HepG2 (cell line): ENCODE data around the gene TNFRSF25. TPM values are rescaled to one million over a fixed set of nuclear protein-coding genes. Genes with fewer than 3 reads are reported as not detected.

Experiments
- ATAC-seq: fragments of 200-7000 bp; cut with Tn5 transposase; 3 replicates; pipeline ENCODE4 v1.9.1; 2020; ENCODE audit warnings: mild to moderate bottlenecking, moderate library complexity
- BruUV-seq: library from RNA; stranded (reverse); fragments of 400-500 nt; replicated peaks from 2 replicates; lab custom pipeline; 2021; lab: Mats Ljungman, UMichigan
- CTCF ChIA-PET: fragments of 300-600 bp; formaldehyde crosslinking; extraction: SDS; loops from one replicate; lab custom pipeline; 2021; ENCODE audit warnings: low total read pairs, inconsistent platforms, low intra/inter-chr PET ratio; lab: Yijun Ruan, JAX
- POLR2A ChIA-PET: fragments of 350-600 bp; sonication (Branson Sonifier 250); formaldehyde crosslinking; loops from one replicate; lab custom pipeline; 2020; ENCODE audit warnings: antibody characterized with exemption, inconsistent platforms; lab: Yijun Ruan, JAX
- DNase-seq: peaks from one replicate; pipeline ENCODE4 v3.0.0-alpha.2; 2015; ENCODE audit warnings: low spot score
- FAIRE-seq: peaks from 3 replicates; lab custom pipeline; 2011; peaks lifted over from hg19 to GRCh38; lab: Jason Lieb, UNC
- H2AFZ ChIP-seq: one replicate; pipeline ENCODE4 v1.6.1; 2011; ENCODE audit warnings: low read length, inconsistent platforms
- H3K27ac ChIP-seq: fragments of 300-600 bp; 3 replicates; pipeline ENCODE4 v1.8.0; 2011; ENCODE audit warnings: mixed run types, mild to moderate bottlenecking, mixed read lengths, low read length, inconsistent platforms; ENCODE audit not compliant: insufficient read depth; ENCODE audit errors: extremely low read length
- H3K27me3 ChIP-seq, 2 experiments: fragments of 200-600 bp in 1 of 2; 2 replicates in 1 of 2; 3 replicates in 1 of 2; pipeline versions ENCODE4 v1.6.0 to v1.8.0; 2011; ENCODE audit warnings: low read length in 2 of 2, mild to moderate bottlenecking in 2 of 2, moderate library complexity in 2 of 2, inconsistent platforms in 1 of 2; ENCODE audit not compliant: insufficient read depth in 2 of 2, control insufficient read depth in 1 of 2
- H3K36me3 ChIP-seq, 2 experiments: fragments of 200-600 bp in 1 of 2; replicated peaks in 1 of 2; 2 replicates in 1 of 2; 3 replicates in 1 of 2; pipeline versions ENCODE4 v1.5.1 to v1.8.0; 2011; ENCODE audit warnings: low read length in 2 of 2, inconsistent platforms in 1 of 2; ENCODE audit not compliant: insufficient read depth in 2 of 2, control insufficient read depth in 1 of 2
- H3K4me1 ChIP-seq: 2 replicates; pipeline ENCODE4 v1.5.1; 2012; ENCODE audit warnings: low read length, inconsistent platforms; ENCODE audit not compliant: insufficient read depth
- H3K4me2 ChIP-seq: 2 replicates; pipeline ENCODE4 v1.6.0; 2011; ENCODE audit warnings: low read depth, low read length, inconsistent platforms
- H3K4me3 ChIP-seq, 3 experiments: fragments of 200-600 bp in 1 of 3; sonication (generic), shearing (Covaris generic) in 1 of 3; replicated peaks in 1 of 3; 2 replicates each; pipeline ENCODE4 v1.5.1; 2011 to 2016; ENCODE audit warnings: low read length in 3 of 3, inconsistent platforms in 2 of 3, low read depth in 2 of 3, mild to moderate bottlenecking in 2 of 3, control low read depth in 1 of 3, mixed read lengths in 1 of 3; ENCODE audit not compliant: insufficient read depth in 1 of 3
- H3K79me2 ChIP-seq: one replicate; pipeline ENCODE4 v1.6.1; 2011; ENCODE audit warnings: low read length, inconsistent platforms; ENCODE audit not compliant: insufficient read depth
- H3K9ac ChIP-seq: 2 replicates; pipeline ENCODE4 v1.6.0; 2011; ENCODE audit warnings: mild to moderate bottlenecking, low read depth, low read length, inconsistent platforms; ENCODE audit not compliant: insufficient read depth
- H3K9me3 ChIP-seq: 2 replicates; pipeline ENCODE4 v1.5.1; 2012; ENCODE audit warnings: mild to moderate bottlenecking, low read length
- H4K20me1 ChIP-seq: 2 replicates; pipeline ENCODE4 v1.6.0; 2011; ENCODE audit warnings: inconsistent platforms, mild to moderate bottlenecking, low read length, moderate library complexity; ENCODE audit not compliant: insufficient read depth
- FOSL2 ChIP-seq: sonication (generic); formaldehyde crosslinking; IDR thresholded peaks from 2 replicates; pipeline ENCODE4 v1.4.0; 2020; ENCODE audit warnings: missing genetic modification reagents
- MTF2 ChIP-seq: sonication (generic); formaldehyde crosslinking; IDR thresholded peaks from 2 replicates; pipeline ENCODE4 v1.5.0; 2020; ENCODE audit warnings: missing genetic modification reagents, borderline replicate concordance
- NFKBIZ ChIP-seq: IDR thresholded peaks from 2 replicates; pipeline ENCODE4 v1.6.1; 2018; ENCODE audit warnings: missing genetic modification reagents, missing compliant biosample characterization
- PHF5A ChIP-seq: IDR thresholded peaks from one replicate; pipeline ENCODE4 v1.6.1; 2018; ENCODE audit warnings: low read depth, missing genetic modification reagents; ENCODE audit not compliant: unreplicated experiment
- PITX1 ChIP-seq: sonication (generic); formaldehyde crosslinking; IDR thresholded peaks from 2 replicates; pipeline ENCODE4 v1.5.1; 2020; ENCODE audit warnings: mild to moderate bottlenecking, missing genetic modification reagents
- SALL2 ChIP-seq: sonication (generic); formaldehyde crosslinking; IDR thresholded peaks from 2 replicates; pipeline ENCODE4 v1.8.1; 2023; ENCODE audit warnings: mild to moderate bottlenecking, missing genetic modification reagents, inconsistent platforms
- SOX13 ChIP-seq, 3 experiments: fragments of 450-650 bp in 1 of 3; sonication (generic) in 1 of 3; formaldehyde crosslinking in 1 of 3; IDR thresholded peaks in 2 of 3; conservative IDR thresholded peaks in 1 of 3; 2 replicates each; pipeline versions ENCODE4 v1.5.0 to v1.6.1; 2016 to 2020; ENCODE audit warnings: antibody characterized with exemption in 1 of 3, mild to moderate bottlenecking in 1 of 3, missing compliant biosample characterization in 1 of 3, missing genetic modification reagents in 1 of 3, moderate library complexity in 1 of 3
- SRF ChIP-seq: IDR thresholded peaks from 2 replicates; pipeline ENCODE4 v1.6.1; 2011; ENCODE audit warnings: mild to moderate bottlenecking, low read depth, low read length, moderate library complexity
- ZFP90 ChIP-seq: sonication (generic); formaldehyde crosslinking; IDR thresholded peaks from 2 replicates; pipeline ENCODE4 v1.8.0; 2022; ENCODE audit warnings: missing genetic modification reagents, mild to moderate bottlenecking, inconsistent platforms, borderline replicate concordance
- ZNF563 ChIP-seq: sonication (generic); formaldehyde crosslinking; IDR thresholded peaks from 2 replicates; pipeline ENCODE4 v1.8.0; 2022; ENCODE audit warnings: mild to moderate bottlenecking, moderate library complexity, missing genetic modification reagents
- WGBS: methylation state at CpG from one replicate; pipeline ENCODE4 v1.1.6; 2017; ENCODE audit warnings: low lambda C conversion rate; 5-methylcytosine and 5-hydroxymethylcytosine counted together
- in situ Hi-C: cut with HindIII; loops from 2 replicates; pipeline ENCODE4 v1.10.0; 2017; ENCODE audit warnings: low pct_unique_long_range_greater_than_20kb; ENCODE audit not compliant: extremely low pct_ligation_motif_present
- intact Hi-C: fragments of 100-400 bp; cut with micrococcal nuclease; formaldehyde crosslinking; loops from one replicate; pipeline ENCODE4 v1.10.0; 2022; ENCODE audit not compliant: unreplicated experiment
- polyA plus RNA-seq, 8 experiments: library from polyadenylated mRNA; depleted of rRNA in 3 of 8; stranded (reverse) in 7 of 8; unstranded in 1 of 8; fragments of >200 nt; fragmentation: Illumina TruSeq in 4 of 8; extraction: Trizol in 4 of 8; gene quantifications; 2 replicates each; pipeline versions ENCODE4 v1.2.1 to v1.2.3, GENCODE V29; 2011 to 2016; ENCODE audit warnings: low read depth in 4 of 8, missing spikeins in 1 of 8, mixed read lengths in 1 of 8; ENCODE audit not compliant: insufficient read depth in 1 of 8
- total RNA-seq, 5 experiments: library from RNA; depleted of rRNA; stranded (reverse); fragments of >200 nt; fragmentation: Illumina TruSeq; extraction: Trizol; gene quantifications; 2 replicates each; pipeline ENCODE4 v1.2.3, GENCODE V29; 2016; ENCODE audit warnings: low read depth in 1 of 5
- TF ChIP-seq, protein P1 (sequence below): sonication (generic); formaldehyde crosslinking; IDR thresholded peaks from 2 replicates; pipeline ENCODE4 v1.5.1; 2020; ENCODE audit warnings: missing genetic modification reagents, mild to moderate bottlenecking, borderline replicate concordance

TNFRSF25 gene
- total and polyA plus RNA-seq, 2 of the 13 experiments (the other 11 are each of a cell fraction or from before 2014, with no cell fraction given) = 1.4 to 1.5 TPM

GRCh38 chr1:6416906-6417305, 49.1 kb downstream of the TNFRSF25 start:
- 0% methylated on average over 1 of the region's 5 CpGs for WGBS
- no peak overlapping the region for H2AFZ ChIP-seq
- DNase-seq = no peak
- no peak for FAIRE-seq
- BruUV-seq = no TSS peak
- no peak overlapping the region for H3K4me3 ChIP-seq
- no peaks in the 10 kb centered on the region for H3K9me3 ChIP-seq
- peaks cover 49% of the 10 kb centered on the region for H3K4me1 ChIP-seq
- no peak overlapping the region for H3K9ac ChIP-seq
- intact Hi-C loops = no loop called here
- H3K27me3 ChIP-seq = peaks cover 18 to 74% of the 10 kb centered on the region in 2 experiments
- no peak for ATAC-seq
- in situ Hi-C loops = loop anchor here (10.0 kb wide), 1 partner anchor 172 kb away; the partner anchor contains the start of gene HES3
- POLR2A ChIA-PET = no interaction called here
- no peak overlapping the region for H3K27ac ChIP-seq
- no peak overlapping the region for H3K4me2 ChIP-seq
- CTCF ChIA-PET = no interaction called here
- no peaks in the 10 kb centered on the region for H3K79me2 ChIP-seq
- TF ChIP-seq PHF5A (CRISPR knock-in tag) (no peak), ZFP90 (no peak), SALL2 (CRISPR knock-in tag) (no peak), FOSL2 (no peak), MTF2 (CRISPR knock-in tag) (no peak), NFKBIZ (no peak), SRF (no peak), PITX1 (CRISPR knock-in tag) (no peak), ZNF563 (CRISPR knock-in tag) (no peak), SOX13 (IDR thresholded peaks at IDR 0.05) (no peak), SOX13 (CRISPR knock-in tag; conservative IDR thresholded peaks at IDR 0.05 in 1 of 2, IDR thresholded peaks at IDR 0.05 in 1 of 2) (no peak)
- TF ChIP-seq, protein P1, sequence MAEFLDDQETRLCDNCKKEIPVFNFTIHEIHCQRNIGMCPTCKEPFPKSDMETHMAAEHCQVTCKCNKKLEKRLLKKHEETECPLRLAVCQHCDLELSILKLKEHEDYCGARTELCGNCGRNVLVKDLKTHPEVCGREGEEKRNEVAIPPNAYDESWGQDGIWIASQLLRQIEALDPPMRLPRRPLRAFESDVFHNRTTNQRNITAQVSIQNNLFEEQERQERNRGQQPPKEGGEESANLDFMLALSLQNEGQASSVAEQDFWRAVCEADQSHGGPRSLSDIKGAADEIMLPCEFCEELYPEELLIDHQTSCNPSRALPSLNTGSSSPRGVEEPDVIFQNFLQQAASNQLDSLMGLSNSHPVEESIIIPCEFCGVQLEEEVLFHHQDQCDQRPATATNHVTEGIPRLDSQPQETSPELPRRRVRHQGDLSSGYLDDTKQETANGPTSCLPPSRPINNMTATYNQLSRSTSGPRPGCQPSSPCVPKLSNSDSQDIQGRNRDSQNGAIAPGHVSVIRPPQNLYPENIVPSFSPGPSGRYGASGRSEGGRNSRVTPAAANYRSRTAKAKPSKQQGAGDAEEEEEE = no peak
- no peaks in the 10 kb centered on the region for H3K36me3 ChIP-seq
- no peaks in the 10 kb centered on the region for H4K20me1 ChIP-seq
